ENCODE measurements around the gene SEMA4A.
A peak's percentile ranks its signal among the peaks of the same experiment; 100 is the strongest.
"Not testable (repeated sequence)": the region's sequence is repeated elsewhere in the genome, so short reads cannot be mapped to it uniquely, and the experiment has no call there.

The SEMA4A gene

GRCh38 chr1:156198831-156199349, 45.5 kb downstream of the SEMA4A start:
- DNase-seq: no peak

GRCh38 chr1:156200044-156200443, 46.7 kb downstream of the SEMA4A start:
- DNase-seq: no peak

GRCh38 chr1:156203331-156203730, 49.9 kb downstream of the SEMA4A start:
- no peak for DNase-seq

- no peak for DNase-seq
Observed at GRCh38 chr1:156204686-156205085, 51.3 kb downstream of the SEMA4A start.

GRCh38 chr1:156211243-156211642, 57.9 kb downstream of the SEMA4A start:
- no peak for DNase-seq

- DNase-seq: no peak
Observed at GRCh38 chr1:156212130-156212529, 58.7 kb downstream of the SEMA4A start.

- DNase-seq: peak; percentile 91
Observed at GRCh38 chr1:156212833-156213643, 59.7 kb downstream of the SEMA4A start, which contains the start of gene PMF1. TSS of gene PMF1 (plus strand) at chr1:156213007. CDS start at chr1:156213016, 9 bp downstream.

GRCh38 chr1:156213644-156213966, 60.2 kb downstream of the SEMA4A start:
- DNase-seq: no peak

GRCh38 chr1:156214024-156214748, 60.8 kb downstream of the SEMA4A start:
- DNase-seq: no peak

- DNase-seq: not testable (repeated sequence)
Observed at GRCh38 chr1:156216361-156217086, 63.1 kb downstream of the SEMA4A start.

- no peak for DNase-seq
Observed at GRCh38 chr1:156217871-156218270, 64.5 kb downstream of the SEMA4A start.

GRCh38 chr1:156220226-156220625, 66.8 kb downstream of the SEMA4A start:
- no peak for DNase-seq

GRCh38 chr1:156221986-156222692, 68.8 kb downstream of the SEMA4A start:
- DNase-seq: no peak

GRCh38 chr1:156225677-156226014, 72.3 kb downstream of the SEMA4A start:
- DNase-seq: no peak

- no peak for DNase-seq
Observed at GRCh38 chr1:156226116-156226538, 72.7 kb downstream of the SEMA4A start.

- DNase-seq: no peak
Observed at GRCh38 chr1:156226782-156227181, 73.4 kb downstream of the SEMA4A start.

Measured in activated effector memory CD4-positive, alpha-beta T cell treated with Interleukin-2 at 50 U/mL for 16 hours (primary cell).